Activated CD8-positive, alpha-beta T cell treated with anti-CD3 and anti-CD28 coated beads for 36 hours (primary cell): ENCODE measurements around the gene STN1. TPM values are rescaled to one million over a fixed set of nuclear protein-coding genes. Genes with fewer than 3 reads are reported as not detected.

Source experiments
- ATAC-seq: fragments of 200-7000 bp; cut with Tn5 transposase; one replicate; pipeline ENCODE4 v1.10.0; 2021; ENCODE audit warnings: mild to moderate bottlenecking, moderate library complexity
- CTCF ChIA-PET: fragments of 350-600 bp; sonication (Branson Sonifier 250); formaldehyde crosslinking; loops from one replicate; lab custom pipeline; 2021; ENCODE audit warnings: antibody characterized with exemption; lab: Charles Lee
- POLR2A ChIA-PET: fragments of 350-600 bp; sonication (Branson Sonifier 250); formaldehyde crosslinking; loops from one replicate; lab custom pipeline; 2021; ENCODE audit warnings: antibody characterized with exemption; lab: Charles Lee
- DNase-seq: peaks from one replicate; pipeline ENCODE4 v3.0.0-alpha.2; 2020
- H3K27ac Mint-ChIP-seq: one replicate; pipeline ENCODE4 v1.8.0; 2021; ENCODE audit warnings: mild to moderate bottlenecking, mixed read lengths
- H3K27me3 Mint-ChIP-seq: one replicate; pipeline ENCODE4 v1.8.0; 2021; ENCODE audit warnings: mixed read lengths
- H3K36me3 Mint-ChIP-seq: one replicate; pipeline ENCODE4 v1.8.0; 2021; ENCODE audit warnings: low read depth, mixed read lengths
- H3K4me1 Mint-ChIP-seq: one replicate; pipeline ENCODE4 v1.8.0; 2021; ENCODE audit warnings: low read depth, mixed read lengths
- H3K4me3 Mint-ChIP-seq: one replicate; pipeline ENCODE4 v1.8.0; 2021; ENCODE audit warnings: mild to moderate bottlenecking, moderate library complexity, mixed read lengths
- H3K9me3 Mint-ChIP-seq: one replicate; pipeline ENCODE4 v1.8.0; 2021; ENCODE audit warnings: mixed read lengths
- intact Hi-C: fragments of 100-400 bp; cut with micrococcal nuclease; formaldehyde crosslinking; loops from one replicate; pipeline ENCODE4 v1.10.0; 2022
- total RNA-seq, 2 experiments: library from RNA; stranded (reverse); gene quantifications; one replicate each; pipeline ENCODE4 v1.2.3, GENCODE V29; 2021
- TF ChIP-seq, protein P1 (sequence below): fragments of 200-600 bp; IDR thresholded peaks from one replicate; pipeline ENCODE4 v1.8.0; 2022; ENCODE audit warnings: antibody characterized with exemption, mild to moderate bottlenecking

Gene STN1
- total RNA-seq, 2 experiments from 2014 or later = 32.1 to 32.4 TPM

DNA sequence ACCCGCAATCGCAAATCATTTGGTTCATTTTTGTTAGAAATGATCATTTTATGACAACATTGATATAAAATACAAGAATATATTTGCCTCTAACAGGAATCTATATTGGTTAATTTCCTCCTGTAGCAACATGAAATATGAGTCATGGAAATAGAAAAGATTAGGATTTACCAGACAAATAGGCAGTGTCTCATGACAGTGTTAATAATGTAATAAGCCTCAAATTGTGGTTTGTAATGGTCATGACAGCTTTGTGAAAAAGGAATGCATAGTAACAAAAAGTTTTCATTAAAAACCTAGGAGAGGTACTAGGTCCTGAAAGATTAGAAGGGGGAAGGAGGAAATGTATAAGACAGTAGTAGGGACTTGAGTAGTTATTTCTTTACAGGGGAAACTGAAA, 41.0 kb upstream of the STN1 start:
- POLR2A ChIA-PET = no interaction called here
- CTCF ChIA-PET = no interaction called here
- intact Hi-C loops = no loop called here
- Mint-ChIP-seq H3K27ac (no peak overlapping the region), H3K27me3 (no peaks in the 10 kb centered on the region), H3K4me3 (no peak overlapping the region), H3K36me3 (no peaks in the 10 kb centered on the region), H3K9me3 (peaks cover 2% of the 10 kb centered on the region), H3K4me1 (no peaks in the 10 kb centered on the region)
- TF ChIP-seq, protein P1, sequence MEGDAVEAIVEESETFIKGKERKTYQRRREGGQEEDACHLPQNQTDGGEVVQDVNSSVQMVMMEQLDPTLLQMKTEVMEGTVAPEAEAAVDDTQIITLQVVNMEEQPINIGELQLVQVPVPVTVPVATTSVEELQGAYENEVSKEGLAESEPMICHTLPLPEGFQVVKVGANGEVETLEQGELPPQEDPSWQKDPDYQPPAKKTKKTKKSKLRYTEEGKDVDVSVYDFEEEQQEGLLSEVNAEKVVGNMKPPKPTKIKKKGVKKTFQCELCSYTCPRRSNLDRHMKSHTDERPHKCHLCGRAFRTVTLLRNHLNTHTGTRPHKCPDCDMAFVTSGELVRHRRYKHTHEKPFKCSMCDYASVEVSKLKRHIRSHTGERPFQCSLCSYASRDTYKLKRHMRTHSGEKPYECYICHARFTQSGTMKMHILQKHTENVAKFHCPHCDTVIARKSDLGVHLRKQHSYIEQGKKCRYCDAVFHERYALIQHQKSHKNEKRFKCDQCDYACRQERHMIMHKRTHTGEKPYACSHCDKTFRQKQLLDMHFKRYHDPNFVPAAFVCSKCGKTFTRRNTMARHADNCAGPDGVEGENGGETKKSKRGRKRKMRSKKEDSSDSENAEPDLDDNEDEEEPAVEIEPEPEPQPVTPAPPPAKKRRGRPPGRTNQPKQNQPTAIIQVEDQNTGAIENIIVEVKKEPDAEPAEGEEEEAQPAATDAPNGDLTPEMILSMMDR = no peak
- no peak for DNase-seq
- ATAC-seq = no peak

DNA sequence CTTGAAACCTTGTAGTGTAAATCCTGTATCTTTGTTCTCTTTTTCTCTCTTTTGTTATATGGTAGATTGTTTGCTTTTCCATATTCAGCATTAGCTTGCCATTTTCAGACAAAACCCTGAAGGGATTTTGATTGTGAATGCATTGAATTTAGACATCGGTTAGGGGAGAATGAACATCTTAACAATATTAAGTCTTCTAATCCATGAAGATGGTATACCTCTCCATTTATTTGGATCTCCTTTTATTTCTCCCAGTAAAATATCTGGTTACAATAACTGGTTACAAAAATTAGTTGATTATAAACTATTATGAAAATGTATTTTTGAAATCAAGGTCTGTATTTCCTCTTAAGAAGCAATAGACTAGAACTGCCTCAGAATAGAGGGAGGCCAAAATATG, 36.6 kb upstream of the STN1 start:
- Mint-ChIP-seq H3K9me3 (peaks cover 2% of the 10 kb centered on the region), H3K27me3 (no peaks in the 10 kb centered on the region), H3K27ac (no peak overlapping the region), H3K4me1 (no peaks in the 10 kb centered on the region), H3K36me3 (no peaks in the 10 kb centered on the region), H3K4me3 (no peak overlapping the region)
- DNase-seq (no peak), ATAC-seq (no peak)
- CTCF ChIA-PET = no interaction called here
- POLR2A ChIA-PET = no interaction called here
- intact Hi-C loops = no loop called here
- TF ChIP-seq, protein P1 = no peak

DNA sequence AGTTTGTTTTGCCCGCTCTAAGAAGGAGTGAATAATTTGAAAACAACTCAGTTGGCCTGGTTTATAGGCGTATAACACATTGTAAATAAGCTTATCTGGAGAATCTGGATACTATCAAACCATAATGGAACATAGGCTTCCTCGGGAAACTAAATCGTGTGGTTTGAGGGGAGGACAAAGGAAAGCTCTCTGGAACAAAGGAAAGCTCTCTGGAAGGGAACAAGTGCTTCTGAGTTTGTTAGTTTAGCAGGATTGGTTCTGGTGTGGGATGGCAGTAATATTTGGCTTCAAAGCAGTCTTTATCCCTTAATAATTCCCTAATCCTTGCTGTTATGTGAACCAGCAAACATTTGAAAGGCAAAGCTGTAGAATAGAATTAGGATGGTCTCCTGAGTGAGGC, 34.0 kb upstream of the STN1 start:
- intact Hi-C loops = no loop called here
- TF ChIP-seq, protein P1 = no peak
- no peaks in the 10 kb centered on the region for H3K27me3 Mint-ChIP-seq
- DNase-seq (no peak), ATAC-seq (no peak)
- ChIA-PET POLR2A (no interaction called here), CTCF (interaction anchor here (0.9 kb wide), 1 partner anchor 28 kb away, joined by 4 read pairs; no protein-coding TSS in a partner anchor)
- H3K4me3 Mint-ChIP-seq = no peak overlapping the region
- peaks cover 2% of the 10 kb centered on the region for H3K9me3 Mint-ChIP-seq
- peaks cover 5% of the 10 kb centered on the region for H3K4me1 Mint-ChIP-seq
- H3K27ac Mint-ChIP-seq = no peak overlapping the region
- no peaks in the 10 kb centered on the region for H3K36me3 Mint-ChIP-seq

DNA sequence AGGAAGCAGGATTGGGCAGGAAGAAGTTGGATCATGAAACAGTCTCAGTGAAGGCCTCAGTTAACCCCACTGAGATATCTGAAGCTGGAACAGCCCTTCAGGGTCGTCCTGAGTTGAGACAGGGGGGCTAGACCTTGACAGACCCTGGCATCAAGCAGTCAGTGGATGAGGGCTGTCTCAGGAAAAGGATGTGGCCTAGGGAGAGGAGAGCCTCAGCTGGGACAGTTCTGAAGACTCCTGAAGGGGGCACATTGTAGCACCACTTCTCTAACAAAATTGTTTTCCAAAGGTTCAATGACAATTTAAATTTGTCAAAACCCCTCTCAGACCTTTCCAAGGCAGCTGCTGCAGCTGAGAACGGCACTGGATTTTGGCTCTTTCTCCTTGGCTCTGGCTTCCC, 33.2 kb upstream of the STN1 start:
- no peaks in the 10 kb centered on the region for H3K27me3 Mint-ChIP-seq
- TF ChIP-seq, protein P1 = no peak
- CTCF ChIA-PET = no interaction called here
- no peak overlapping the region for H3K4me3 Mint-ChIP-seq
- H3K36me3 Mint-ChIP-seq = no peaks in the 10 kb centered on the region
- DNase-seq = no peak
- H3K9me3 Mint-ChIP-seq = peaks cover 2% of the 10 kb centered on the region
- H3K4me1 Mint-ChIP-seq = peaks cover 5% of the 10 kb centered on the region
- no peak for ATAC-seq
- intact Hi-C loops = no loop called here
- no peak overlapping the region for H3K27ac Mint-ChIP-seq
- POLR2A ChIA-PET = no interaction called here

DNA sequence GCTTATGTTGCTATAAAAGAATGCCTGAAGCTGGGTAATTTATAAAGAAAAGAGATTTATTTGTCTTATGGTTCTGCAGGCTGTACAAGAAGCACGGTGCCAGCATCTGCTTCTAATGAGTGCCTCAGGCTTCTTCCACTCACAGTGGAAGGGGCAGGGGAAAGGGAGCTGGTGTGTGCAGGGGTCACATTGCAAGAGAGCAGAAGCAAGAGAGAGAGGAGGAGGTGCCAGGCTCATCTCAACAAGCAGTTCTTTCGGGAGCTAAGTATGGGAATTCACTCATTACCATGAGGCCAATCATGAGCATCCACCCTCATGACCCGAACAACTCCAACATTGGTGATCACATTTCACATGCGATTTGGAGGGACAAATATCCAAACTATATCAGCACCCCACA, 31.7 kb upstream of the STN1 start:
- CTCF ChIA-PET = interaction anchor here (1.3 kb wide), 1 partner anchor 64 kb away, joined by 5 read pairs; no protein-coding TSS in a partner anchor
- Mint-ChIP-seq H3K36me3 (no peaks in the 10 kb centered on the region), H3K27ac (no peak overlapping the region), H3K9me3 (peaks cover 2% of the 10 kb centered on the region), H3K4me1 (peaks cover 5% of the 10 kb centered on the region), H3K4me3 (no peak overlapping the region), H3K27me3 (no peaks in the 10 kb centered on the region)
- intact Hi-C loops = no loop called here
- ATAC-seq (no peak), DNase-seq (no peak)
- POLR2A ChIA-PET = interaction anchor here (1.2 kb wide), 1 partner anchor 14 kb away, joined by 5 read pairs; no protein-coding TSS in a partner anchor
- TF ChIP-seq, protein P1 = no peak
